ENCODE data around the gene SPRED2.

SPRED2 gene

DNA sequence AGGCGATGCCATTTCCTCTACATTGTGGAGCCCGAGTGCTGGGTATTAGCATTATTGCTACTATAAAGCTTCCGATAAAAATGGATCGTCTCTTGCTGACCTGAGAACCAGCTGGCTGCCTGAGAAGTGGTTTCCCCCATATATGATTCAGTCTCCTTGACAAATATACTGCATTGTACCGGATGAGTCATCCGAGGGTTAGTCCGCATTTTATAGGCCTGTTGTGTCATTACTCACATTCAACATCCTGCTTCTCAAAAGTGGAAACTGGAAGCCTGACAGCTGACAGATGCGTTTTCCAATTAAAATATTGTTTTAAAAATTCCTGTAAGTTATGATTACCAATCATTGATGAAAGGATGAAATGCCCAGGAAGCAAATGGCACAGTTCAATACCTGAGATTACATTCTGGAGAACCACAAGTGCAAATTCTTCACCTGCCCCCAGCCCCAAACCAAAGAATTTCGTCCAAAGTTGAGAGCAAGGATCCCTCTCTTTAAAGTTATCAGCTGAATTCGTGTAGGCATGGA, 65.7 kb downstream of the SPRED2 start:
- no peak for DNase-seq

DNA sequence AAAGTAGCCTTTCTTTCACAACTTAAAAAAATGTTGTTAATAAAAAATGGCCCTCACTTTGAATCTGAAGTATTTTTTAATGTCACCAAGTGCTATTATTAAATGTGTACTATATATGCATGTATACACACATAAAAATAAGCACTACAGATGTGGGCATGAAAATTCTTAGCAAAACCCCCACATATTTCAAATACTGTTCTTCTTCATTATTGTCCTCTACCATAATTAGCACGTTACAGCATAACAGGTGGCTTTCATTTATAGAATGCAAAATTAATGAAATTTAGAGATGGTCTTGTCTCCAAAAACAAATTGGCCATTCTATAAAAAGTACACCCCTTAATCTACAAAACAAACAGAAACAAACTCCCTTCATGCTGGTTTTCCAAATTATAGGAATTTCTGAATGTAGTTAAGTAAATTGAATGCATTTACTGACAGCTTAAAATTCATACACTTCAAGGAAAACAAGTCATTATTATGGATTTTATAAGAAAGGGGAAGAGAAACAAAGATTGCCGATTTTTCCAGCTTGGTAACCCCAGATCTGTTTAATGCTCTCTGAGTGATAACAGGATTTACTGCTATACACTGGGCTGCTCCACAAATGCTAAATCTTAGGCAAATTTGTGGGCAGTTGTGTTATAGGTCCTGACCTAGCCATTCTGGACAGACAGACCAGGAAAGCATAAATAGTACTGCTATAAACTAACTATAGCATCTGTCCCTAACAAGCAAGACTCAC, 67.2 kb downstream of the SPRED2 start:
- DNase-seq = no peak

DNA sequence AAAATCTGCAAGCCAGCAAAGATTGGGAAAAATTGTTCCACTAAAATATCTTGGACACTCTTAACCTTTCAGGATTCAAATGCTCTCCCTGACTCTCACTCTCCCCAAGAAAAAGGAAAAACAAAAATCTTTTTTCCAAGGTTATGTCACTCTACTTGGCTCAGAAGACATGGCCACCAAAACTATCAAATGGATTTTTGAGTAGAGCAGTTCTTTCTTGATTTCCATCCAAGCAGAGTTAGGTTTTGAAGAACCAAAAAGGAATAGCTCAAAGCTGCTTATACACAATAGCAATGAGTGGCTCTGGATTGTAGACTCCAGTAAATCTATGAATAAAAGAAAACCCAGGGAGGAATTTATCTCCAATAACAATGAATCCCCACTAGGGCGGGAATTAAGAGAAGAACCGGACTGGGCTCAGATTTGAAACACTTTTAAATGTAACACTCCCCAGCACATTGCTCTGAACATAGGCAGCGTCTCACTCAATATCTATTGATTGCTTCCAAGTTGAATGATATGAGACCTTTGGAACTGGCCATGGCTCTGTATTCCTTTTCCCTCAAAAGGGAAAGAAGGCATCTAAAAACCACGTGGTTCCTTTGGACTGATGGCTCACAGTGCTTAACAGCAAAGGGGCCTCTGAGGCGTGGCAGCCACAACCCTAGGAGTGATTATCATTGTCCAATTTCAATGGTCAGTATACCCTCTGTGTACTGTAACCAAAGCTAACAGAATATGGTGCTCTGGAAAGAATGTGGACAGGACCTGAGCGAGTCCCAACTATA, 68.3 kb downstream of the SPRED2 start:
- DNase-seq = no peak

- DNase-seq = no peak
Measured at GRCh38 chr2:65361623-65362022, 70.8 kb downstream of the SPRED2 start.

- no peak for DNase-seq
Measured at GRCh38 chr2:65360441-65360840, 72.0 kb downstream of the SPRED2 start.

DNA sequence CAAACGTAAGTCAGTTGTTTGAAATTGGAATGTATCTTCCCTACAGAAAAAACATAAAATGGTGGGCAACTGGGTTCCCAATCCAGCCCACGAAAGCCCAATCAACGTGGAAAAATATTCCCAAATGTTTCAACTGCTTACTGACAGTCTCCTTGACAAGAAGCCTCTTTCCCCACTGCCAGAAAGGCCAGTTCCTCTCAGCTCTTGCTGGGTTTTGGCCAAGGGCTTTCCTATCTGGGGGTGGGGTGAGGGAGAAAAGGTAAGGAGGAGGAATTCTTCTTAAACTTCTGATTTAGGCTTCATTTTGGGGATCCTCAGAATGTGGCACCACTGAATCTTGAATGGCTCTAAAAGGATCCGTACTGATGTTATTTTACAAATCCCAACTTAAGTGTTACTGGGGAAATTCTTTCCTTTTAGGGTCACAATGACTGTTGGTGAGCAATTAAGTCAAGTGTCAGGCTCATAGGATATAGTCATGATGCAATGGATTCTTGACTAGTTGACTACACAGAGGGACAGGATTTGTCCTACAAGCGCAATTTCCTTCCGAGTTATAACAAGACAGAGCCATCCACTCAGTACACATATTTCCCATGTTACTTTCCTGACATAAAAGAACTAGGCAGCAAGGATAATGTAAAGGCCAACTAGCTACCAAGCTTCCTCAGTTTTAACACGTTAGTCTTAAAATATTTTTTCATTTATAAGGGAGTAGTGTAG, 73.6 kb downstream of the SPRED2 start:
- DNase-seq = no peak

DNA sequence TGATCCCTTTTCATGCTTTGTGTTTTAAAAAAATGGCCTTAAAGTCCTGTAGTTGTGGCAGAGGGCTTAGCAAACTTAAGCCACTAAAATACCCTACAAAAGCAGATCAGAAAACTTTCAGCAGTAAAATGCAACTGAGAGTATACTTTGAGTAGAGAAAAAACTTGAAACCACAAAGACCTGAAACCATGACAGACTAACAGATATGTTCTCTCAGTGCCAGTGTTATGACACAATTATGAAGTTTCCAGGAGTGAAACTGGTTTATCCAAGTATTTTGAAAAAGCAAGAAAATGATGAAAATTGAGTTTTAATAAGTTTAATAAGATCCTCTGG, 74.5 kb downstream of the SPRED2 start:
- no peak for DNase-seq

GRCh38 chr2:65357095-65357958, 75.1 kb downstream of the SPRED2 start:
- DNase-seq = no peak

- DNase-seq = no peak
Measured at GRCh38 chr2:65355186-65355831, 77.1 kb downstream of the SPRED2 start.

DNA sequence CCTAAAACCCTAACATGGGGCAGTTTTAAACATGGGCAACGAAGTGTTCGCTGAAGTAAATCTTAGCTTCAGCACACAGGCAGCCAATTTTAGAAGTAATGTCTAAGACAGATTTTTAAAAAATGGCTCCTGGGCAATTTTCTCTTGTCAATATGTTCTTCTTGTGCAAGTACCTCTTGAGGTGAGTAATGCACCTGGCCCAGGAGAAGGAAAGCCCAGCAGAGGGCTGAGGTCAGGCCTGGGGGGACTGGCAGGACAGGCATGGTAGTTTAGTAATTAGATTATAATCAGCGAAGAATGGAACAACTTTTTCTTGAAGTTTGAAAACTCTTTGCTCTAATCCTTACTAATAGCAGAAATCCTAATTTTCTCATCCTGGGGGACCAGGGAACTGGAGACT, 77.6 kb downstream of the SPRED2 start:
- no peak for DNase-seq

DNA sequence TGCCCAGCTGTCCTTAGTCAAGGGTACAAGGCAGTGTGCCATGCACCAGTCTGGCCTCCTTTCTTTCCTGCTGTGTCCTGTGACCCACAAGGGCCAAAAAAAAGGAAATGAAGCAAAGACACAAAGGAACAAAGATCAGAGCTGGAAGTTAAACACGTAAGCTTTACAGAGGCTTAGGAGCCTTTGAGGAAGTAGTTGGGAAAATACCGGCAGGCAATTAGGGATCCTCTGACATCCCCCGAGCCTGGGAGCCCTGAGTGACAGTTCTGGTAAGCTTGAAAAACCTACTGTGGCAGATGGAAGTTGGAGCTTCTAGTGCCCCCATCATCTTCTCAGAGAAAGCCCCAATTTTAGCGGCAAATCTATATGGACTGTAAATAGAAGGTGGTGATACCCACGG, 78.5 kb downstream of the SPRED2 start:
- DNase-seq = no peak

GRCh38 chr2:65353046-65353445, 79.4 kb downstream of the SPRED2 start:
- DNase-seq = no peak

DNA sequence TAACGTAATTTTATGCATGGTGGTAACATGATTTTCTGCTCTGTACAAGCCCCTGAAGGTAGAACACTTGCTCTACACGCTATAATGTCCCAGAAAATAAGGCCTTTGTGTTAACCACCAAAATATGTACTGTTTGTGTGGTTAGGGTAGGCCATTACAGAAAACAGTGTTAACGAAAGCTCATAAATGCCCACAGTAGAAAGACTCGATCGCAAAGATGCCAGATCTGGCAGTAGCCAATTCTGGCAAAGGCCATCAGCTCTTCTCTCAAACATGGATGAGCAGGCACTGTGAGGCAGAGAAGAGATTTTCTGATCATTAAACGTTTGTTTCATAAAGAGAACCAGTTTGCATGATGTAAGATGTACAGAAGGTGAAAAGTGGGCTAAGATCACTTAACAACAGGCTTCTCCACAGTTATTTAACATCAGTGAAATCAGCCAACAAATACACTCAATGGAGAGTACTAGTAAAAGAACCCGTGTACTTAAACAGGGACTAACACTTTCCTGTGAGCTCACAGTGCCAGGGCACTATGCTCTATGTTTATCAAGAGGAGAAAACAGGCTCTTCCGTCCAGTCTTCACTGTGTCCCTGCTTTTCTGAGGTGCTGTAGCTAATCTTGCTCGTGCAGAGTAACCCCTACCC, 80.3 kb downstream of the SPRED2 start:
- no peak for DNase-seq

DNA sequence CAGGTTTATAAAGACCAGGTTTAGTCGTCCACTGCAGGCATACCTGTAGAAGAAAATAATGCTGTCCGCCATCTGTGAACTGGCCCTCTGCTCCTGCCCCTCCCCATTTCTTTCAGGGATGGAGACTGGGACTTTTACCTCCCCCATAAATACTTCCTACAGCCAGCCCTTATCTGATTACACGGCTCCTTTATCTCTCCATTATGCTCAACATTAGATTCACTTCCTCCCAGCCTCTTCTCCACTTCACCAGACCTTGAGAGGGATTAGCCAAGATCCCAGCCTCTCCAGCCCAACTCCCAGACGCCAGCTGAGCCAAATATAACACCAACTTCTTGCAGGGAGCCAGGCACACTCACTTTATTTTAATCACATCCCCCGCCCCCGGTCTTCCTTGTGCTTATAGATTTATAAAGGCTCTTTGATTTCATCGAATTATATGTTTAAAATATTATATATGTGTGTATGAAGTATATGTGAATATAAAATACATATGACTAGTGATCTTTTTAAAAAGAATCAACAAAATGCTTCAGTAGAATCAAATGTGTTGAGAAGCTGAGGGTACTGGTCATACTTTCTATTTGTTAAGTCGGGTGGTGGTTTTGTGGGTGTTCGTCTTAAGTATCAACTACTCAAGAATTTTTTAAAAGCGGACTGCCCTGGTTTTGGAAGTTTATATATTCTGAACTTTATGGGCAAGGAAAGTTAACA, 81.0 kb downstream of the SPRED2 start:
- DNase-seq = peak; percentile 10

- peak; percentile 14 for DNase-seq
Measured at GRCh38 chr2:65350651-65351056, 81.7 kb downstream of the SPRED2 start.

DNA sequence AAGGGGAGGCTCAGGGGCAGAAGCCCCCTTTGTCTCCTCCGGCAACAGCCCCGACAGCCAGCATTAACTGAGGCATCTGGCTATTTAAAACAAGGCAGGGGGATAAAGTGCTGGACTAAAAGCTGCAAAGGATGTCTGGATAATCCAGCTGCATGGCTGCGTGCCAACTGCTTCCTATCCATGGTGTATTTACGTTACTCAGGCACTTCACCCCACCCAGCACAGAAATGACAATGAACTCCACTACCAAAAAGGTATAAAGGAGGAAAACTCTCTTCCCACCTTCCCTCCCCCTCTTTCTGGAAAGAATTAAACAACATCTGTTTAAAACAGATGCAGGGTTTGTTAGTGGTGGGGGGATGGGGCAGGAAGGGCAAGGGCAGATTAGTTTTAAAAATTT, 82.5 kb downstream of the SPRED2 start:
- DNase-seq = peak; percentile 31

DNA sequence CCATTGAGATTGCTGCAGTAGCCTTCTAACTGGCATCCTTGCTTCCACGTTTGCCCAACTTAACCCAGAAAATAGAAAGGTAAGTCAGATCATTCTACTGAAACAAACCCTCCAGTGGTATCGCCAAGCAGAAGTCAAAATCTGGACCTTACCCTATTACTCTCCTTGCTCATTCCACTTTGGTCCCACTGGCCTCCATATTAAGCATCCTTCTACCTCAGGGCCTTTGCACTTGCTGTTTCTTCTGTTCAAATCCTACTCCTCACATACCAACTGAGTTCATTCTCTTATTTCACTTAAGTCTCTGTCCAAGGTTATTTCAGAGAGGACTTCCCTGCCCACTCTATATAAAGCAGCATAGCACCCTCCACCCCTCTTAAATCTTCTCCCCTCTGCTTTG, 84.5 kb downstream of the SPRED2 start:
- DNase-seq = no peak

DNA sequence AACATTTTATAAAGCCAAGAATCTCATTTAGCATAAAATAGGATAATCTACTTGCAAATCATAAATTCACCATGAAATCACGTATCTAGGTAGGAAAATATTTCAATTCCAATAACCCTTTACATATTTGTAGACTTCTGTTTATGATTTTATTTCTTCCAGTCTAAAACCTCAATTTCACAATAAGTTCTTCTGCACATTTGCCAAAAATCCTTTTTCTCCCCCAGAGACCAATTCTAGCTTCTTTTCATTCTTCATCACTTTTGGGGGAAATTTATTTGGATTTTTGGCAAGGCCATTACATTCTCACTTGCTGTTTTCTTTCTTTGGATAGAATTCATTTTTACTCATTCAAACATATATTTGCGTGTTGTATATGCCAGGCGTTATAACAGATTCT, 86.8 kb downstream of the SPRED2 start:
- DNase-seq = no peak

DNA sequence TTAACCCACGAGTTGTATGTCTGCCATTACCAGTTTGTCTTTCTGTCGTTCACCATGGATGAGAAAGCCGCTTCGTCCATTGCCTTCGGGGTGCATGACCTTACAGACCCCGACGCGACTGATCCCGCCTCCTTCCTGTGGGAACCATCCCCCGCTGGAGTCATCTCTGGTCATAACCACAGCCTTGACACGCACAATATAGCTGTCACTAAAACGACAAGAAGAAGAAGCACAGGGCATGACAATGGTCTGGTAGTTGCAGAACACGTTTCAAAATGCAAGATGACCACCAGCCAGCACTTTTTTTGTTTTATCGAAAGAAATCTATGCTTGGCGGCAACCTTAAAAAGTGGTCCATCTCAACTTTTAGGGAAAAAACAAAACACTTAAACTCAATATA, 87.7 kb downstream of the SPRED2 start:
- no peak for DNase-seq

GRCh38 chr2:65344182-65344581, 88.2 kb downstream of the SPRED2 start:
- no peak for DNase-seq
